NCI-H2196 treated with DMSO at 0.1 percent for 48 hours (cell line): Measurements from ENCODE around the gene POLR2J2.
"Not testable (repeated sequence)": the region's sequence is repeated elsewhere in the genome, so short reads cannot be mapped to it uniquely, and the experiment has no call there.

Experiments
- DNase-seq: peaks from one replicate; lab custom pipeline; 2025; ENCODE audit not compliant: unreplicated experiment; lab: John Stamatoyannopoulos, UW

The POLR2J2 gene

GRCh38 chr7:102671166-102671955, at the start of gene POLR2J2:
Gene POLR2J2, minus strand, starts transcription at chr7:102671663. Its CDS starts 62 bp downstream, at chr7:102671601.
- DNase-seq = not testable (repeated sequence)

- DNase-seq = not testable (repeated sequence)
These were observed 47.0 kb upstream of the POLR2J2 start for GRCh38 chr7:102718491-102718890.

GRCh38 chr7:102715718-102716117, 44.3 kb upstream of the POLR2J2 start:
- DNase-seq = not testable (repeated sequence)

- not testable (repeated sequence) for DNase-seq
These were observed 43.5 kb upstream of the POLR2J2 start for GRCh38 chr7:102714774-102715522.

- not testable (repeated sequence) for DNase-seq
These were observed 42.2 kb upstream of the POLR2J2 start for GRCh38 chr7:102713691-102714080.

- DNase-seq = not testable (repeated sequence)
These were observed 41.7 kb upstream of the POLR2J2 start for GRCh38 chr7:102713011-102713690.

GRCh38 chr7:102698962-102699750, 27.7 kb upstream of the POLR2J2 start:
- not testable (repeated sequence) for DNase-seq

GRCh38 chr7:102697642-102698512, 26.4 kb upstream of the POLR2J2 start:
- not testable (repeated sequence) for DNase-seq

GRCh38 chr7:102696009-102696408, 24.5 kb upstream of the POLR2J2 start:
- DNase-seq = not testable (repeated sequence)

GRCh38 chr7:102695033-102695552, 23.6 kb upstream of the POLR2J2 start:
- DNase-seq = not testable (repeated sequence)

GRCh38 chr7:102694008-102694407, 22.5 kb upstream of the POLR2J2 start:
- DNase-seq = not testable (repeated sequence)

- DNase-seq = not testable (repeated sequence)
These were observed 19.1 kb upstream of the POLR2J2 start for GRCh38 chr7:102690602-102691001.

- DNase-seq = not testable (repeated sequence)
These were observed 18.2 kb upstream of the POLR2J2 start for GRCh38 chr7:102689436-102690282.

- DNase-seq = not testable (repeated sequence)
These were observed 17.0 kb upstream of the POLR2J2 start for GRCh38 chr7:102688299-102689036.

GRCh38 chr7:102682560-102682959, 11.1 kb upstream of the POLR2J2 start:
- not testable (repeated sequence) for DNase-seq

- DNase-seq = not testable (repeated sequence)
These were observed 9.3 kb upstream of the POLR2J2 start for GRCh38 chr7:102680780-102681179.

- DNase-seq = not testable (repeated sequence)
These were observed 4.1 kb upstream of the POLR2J2 start for GRCh38 chr7:102675545-102675944.
